Kidney tubule cell (primary cell): ENCODE results near the gene MBNL2.
A peak's percentile ranks its signal among the peaks of the same experiment; 100 is the strongest.

Source experiments
- DNase-seq: peaks from one replicate; pipeline ENCODE4 v3.0.0-alpha.2; 2018; ENCODE audit warnings: low spot score

Gene MBNL2

DNA sequence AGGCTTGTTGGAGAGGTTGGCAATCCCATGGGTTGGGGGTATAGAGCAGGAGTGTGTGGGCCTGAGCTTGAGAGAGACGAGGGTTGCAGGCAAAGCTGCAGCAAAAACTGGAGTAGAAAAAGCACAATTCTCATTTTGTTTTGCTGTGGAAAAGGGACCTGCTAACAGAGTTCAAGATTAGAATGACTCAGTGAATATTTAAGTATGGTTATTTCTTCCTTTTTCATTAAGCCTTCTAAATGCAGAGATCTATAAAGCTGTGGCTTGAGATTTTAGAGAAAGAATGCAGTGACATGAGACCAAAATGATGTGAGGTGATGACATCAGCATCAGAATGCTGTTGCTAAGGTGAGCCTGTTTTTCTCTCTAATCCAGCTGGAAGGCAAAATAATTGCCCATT lies 10.8 kb upstream of the MBNL2 start:
- peak; percentile 54 for DNase-seq

DNA sequence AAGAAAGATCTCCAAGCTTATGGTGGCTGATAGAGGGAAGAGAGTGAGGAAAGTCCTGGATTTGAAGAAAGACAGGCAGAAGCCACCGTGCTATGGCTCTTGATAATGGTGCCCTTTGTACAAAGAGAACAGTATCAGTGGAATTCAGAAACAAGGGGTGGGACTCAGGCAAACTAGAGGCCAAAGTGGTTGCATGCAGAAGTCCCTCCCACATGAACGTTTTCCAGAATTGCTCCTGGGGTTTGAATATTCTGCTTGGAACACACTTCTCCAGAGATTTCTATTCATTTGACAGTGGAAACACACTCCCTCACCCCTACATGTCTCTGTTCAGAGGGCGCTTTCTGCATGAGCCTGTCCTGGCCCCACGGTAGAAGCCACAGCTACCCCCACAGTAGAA lies 10.1 kb upstream of the MBNL2 start:
- DNase-seq = no peak

DNA sequence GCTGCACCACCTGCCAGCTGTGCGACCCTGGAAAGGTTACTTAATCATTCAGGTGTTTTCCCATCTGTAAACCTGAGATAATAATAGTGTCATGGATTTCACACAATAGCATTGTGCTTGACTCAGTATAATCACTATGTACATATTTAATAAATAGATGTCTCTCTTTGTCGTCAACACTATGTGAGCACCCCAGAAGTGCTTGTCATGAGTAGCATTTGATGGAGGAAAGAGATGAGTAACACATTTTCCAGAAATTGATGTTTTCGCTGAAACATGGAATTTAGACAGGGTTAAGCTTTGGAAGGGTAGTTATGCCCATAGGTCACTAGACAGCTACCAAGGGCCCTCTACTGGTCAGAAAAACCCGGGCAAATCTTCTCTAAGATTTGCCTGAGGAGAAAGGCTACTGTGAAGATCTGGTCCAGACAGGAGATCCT lies 9.5 kb upstream of the MBNL2 start:
- DNase-seq = peak; percentile 51

DNA sequence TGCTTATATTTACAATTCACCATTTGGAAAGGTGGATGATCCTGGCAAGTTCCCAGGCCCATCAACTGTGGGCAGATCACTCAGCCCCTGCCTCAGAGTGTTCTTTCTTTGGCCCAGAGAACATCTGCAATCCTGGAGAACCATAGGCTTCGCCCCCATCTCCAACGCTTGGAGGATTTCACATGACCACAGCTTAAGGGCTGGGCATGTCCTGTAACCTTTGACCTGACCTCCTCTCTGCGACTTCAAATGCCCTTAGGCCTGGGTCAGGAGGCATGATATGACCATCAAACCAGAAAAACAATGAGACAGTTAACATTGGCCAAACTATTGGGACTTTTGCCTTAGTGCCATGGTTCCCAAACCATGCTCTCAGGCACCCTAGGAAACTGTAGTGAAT lies 7.2 kb upstream of the MBNL2 start:
- DNase-seq = no peak

DNA sequence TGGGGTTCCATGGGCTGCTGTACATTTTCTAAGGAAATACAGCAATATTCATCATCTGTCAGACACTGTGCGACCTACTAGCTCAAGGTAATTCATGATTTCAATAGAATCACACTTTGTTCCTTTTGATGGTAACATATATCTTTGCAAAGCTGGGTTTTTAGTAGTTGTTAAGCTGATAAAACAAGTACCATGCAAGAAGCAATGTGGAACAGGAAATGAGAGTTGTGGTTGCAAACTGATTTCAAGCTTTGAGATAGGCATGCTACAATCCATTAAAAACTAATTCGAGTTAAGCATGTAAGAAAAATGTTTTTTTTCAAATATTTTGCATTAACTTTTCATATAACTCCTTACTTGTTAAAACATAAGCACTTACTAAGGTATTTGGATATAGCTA lies 6.8 kb upstream of the MBNL2 start:
- DNase-seq = no peak

DNA sequence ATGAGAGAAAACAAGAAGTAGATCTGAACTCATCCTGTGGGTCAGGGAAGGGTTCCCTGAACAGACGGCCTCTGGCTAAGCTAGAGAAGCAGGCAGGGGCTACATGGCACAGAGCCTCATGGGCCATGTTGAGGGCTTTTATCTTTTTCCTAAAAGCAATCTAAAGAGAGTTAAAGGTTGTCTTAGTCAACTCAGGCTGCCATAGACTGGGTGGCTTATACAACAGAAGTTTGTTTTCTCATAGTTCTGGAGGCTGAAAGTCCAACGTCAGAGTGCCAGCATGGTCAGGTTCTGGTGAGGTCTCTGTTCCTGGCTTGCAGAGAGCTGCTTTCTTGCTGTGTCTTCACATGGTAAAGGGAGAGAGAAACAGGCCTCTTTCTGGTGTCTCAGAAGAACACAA lies 2.9 kb upstream of the MBNL2 start:
- DNase-seq = no peak

DNA sequence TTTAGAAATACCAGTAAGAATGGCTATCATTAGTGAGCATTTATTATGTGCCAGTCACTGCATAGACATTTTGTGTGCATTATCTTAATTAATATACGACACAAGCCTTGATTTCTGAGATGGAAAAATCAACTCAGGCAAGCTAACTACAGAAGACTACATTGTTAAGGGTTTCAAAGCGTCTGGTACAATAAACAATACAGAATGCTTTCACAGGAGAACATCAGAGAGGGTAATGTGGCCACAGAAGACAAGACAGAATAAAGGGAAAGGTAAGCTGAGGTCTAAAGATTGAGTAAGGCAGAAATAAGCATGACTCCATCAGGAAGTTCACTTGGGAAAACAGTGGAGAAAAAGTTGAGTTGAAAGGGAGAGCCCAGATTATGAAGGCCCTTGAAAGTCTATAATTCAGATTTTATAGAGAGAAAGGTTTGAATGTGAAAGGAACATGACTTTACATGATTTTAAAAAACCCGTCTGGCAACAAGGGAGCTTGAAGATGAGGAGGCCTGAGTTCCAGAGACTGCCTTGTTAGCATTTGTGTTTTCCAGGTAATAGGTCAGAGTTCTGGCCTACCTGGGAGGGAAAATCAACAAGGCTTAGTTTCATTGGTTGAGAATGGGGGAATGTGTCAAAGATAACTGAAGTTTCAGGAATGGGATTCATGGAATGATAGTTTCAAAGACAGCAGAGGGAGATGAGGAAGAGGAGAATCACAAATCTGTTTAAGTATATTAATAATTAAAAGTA lies 1.8 kb upstream of the MBNL2 start:
- DNase-seq = no peak

DNA sequence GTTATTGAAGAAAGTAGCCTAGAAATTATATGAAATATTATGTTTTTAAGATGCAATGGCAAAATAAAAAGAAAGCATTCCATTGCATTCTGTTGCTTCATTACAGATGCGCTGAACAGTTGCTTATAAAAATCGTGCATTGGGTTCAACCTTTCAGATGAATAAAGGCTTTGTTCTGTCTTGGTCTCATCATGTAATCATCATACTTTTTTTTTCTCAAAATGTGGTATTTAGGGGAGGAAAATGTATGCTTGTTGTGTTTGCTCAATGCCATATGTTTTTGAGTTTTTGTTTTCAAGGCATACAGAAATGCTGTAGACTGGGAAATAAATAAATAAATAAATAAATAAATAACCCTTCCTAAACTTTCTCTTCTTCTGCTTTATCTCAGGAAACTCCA lies 1.1 kb upstream of the MBNL2 start:
- no peak for DNase-seq

DNA sequence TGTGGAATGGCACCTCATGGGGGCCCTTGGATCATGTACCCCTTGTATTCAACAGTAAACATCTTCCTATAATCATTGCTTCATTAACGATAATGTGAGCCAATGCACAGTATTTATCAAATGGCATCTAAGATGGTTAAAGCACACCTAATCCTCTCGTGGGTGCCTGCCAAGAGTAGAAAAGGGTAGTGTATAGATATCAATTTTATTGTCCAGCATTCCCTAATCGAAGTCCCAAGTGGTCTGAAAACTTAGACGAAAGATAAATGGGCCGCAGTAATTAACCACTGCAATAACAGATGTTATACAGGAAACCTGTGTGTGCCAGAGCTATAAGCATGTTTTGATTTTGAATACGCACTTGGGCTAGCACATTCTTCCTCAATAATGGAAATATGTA lies 667 bp upstream of the MBNL2 start:
- DNase-seq = no peak

DNA sequence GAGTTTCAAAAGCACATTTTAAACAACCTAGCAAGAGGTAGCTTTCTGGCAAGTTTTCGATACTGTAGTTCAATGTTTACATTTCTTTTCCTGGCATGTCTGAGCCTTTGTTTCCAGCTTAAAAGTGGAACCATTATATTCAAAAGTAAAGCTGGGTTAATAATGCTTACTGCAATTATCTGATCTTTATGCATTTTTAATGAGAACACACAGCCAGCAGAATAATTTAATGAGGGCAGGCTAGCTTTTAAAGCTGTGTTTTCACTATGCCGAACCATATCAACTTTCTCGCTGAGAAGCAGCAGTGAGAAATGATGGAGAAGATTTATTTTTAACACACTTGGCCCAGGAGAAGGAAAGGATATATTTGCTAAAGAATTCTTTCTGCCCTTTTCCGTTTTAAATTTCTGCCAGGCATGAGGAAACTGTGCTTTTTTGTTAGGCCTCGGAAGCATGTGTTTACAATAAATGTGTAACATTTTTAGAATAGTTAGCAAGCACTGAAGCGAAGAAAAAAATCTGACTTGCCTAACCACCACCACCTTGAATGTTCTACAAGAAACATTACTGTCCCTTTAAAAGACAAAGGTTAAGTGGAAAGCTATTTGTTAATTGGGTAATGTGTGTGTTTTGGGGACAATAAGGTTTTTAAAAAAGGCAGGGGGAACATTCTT lies 1.0 kb downstream of the MBNL2 start:
- DNase-seq = peak; percentile 84

DNA sequence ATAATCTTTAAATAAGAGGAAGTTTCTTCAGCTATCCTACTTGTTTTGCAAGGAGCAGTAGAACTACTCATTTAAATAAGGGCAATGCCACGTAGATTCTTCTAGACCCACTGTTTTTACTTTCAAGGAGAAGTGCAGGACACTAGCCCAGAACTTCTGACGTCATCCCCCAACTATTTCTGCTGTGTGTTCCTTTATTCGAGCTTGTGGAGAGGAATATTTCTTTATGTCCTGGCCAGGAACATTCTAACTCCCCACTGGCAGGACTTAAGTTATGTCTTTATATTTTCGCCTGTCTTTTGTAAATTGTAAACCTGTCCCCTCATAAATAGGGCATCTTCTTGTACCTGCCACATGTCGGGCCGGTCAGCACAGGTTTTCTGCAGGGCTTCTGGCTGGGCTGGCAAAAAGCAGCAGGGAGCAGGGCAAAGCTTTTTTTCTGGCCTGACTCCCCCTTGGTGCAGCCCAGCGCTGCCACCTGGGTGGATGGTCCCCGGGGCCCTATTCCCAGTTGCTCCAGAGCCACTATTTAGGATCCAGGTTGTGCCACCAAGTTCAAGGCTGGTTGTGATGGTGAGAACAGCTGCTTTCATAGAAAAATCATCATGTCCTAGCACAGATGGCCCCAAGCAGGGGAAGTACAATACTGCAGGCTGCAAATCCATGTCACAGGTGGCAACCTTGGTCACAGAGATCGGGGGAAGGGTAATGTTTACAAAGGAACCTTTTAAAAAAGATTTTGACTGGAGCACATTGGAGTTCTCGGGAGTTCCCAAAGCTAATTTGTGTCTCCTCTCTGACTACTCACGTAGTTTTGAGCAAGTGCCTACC lies 1.8 kb downstream of the MBNL2 start:
- DNase-seq = peak; percentile 88

DNA sequence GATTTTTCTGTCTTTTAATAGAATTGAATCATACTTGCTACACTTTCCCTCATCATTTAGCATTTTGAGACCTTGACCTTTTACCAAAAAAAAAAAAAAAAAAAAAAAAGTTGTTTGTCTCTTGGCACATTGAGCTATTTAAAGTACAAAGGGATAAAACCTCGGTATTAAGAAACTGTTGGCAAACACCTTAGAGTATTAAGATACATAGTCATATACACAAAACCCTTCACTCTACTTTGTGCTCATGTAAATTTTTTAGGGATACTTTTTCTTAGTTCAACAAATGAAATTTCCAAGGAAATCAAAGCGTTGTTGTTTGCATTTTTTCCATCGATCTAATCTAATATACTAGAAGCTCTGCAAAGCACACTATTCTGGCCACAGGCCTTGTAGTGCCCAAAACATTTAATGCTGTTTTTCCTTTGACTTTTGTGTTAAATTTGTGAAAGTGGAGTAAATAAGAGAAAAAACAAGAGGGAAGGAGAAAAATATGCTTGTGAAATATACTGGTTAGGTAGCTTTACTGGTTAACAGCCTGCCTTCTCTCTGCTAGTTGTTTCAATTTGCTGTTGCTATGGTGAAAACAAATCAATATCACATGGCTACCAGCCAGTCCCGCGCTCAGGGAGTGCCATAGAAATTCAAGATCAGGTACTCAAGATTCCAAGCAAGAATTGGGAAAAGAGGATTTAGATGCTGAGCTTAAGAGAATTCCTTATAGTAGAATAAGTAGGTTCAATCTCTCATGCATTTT lies 2.6 kb downstream of the MBNL2 start:
- DNase-seq = peak; percentile 82

DNA sequence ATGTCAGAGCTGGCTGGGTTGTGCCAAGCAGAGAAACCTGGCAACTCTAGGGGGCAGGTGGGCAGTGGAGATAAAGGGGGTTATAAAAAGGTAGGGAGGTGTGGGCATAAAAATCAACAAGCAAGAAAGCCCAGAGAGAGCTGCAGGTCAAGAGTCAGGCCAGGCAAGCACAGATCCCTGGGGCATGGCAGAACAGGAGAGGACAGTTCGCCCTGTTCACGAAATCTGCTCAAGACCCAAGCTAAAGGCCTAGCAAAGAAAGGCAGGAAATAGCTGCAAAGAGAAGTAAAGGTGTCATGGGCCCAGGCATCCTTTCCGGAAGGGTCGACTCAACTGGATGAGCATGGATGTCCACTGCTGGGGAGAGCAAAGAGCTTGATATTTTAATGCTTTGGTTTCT lies 3.4 kb downstream of the MBNL2 start:
- DNase-seq = peak; percentile 55

DNA sequence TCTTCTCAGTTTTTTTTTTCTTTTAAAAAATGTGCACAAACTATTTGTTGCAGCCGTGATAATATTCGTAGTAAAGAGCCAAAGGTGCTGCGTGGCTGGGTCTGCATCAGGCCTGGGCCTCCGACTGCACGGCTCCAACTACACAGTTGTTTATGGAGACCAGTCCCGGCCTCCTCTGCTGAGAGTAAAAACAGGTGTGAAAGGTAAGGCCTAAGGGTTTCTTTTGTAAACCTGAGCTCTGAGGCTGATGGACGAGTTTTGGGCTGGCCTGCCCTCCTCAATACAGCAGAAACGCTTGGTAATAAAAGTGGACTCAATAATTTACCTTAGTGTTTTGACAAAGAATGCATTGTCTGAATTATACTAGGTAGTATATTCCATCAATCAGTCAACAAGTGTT lies 3.9 kb downstream of the MBNL2 start:
- no peak for DNase-seq

DNA sequence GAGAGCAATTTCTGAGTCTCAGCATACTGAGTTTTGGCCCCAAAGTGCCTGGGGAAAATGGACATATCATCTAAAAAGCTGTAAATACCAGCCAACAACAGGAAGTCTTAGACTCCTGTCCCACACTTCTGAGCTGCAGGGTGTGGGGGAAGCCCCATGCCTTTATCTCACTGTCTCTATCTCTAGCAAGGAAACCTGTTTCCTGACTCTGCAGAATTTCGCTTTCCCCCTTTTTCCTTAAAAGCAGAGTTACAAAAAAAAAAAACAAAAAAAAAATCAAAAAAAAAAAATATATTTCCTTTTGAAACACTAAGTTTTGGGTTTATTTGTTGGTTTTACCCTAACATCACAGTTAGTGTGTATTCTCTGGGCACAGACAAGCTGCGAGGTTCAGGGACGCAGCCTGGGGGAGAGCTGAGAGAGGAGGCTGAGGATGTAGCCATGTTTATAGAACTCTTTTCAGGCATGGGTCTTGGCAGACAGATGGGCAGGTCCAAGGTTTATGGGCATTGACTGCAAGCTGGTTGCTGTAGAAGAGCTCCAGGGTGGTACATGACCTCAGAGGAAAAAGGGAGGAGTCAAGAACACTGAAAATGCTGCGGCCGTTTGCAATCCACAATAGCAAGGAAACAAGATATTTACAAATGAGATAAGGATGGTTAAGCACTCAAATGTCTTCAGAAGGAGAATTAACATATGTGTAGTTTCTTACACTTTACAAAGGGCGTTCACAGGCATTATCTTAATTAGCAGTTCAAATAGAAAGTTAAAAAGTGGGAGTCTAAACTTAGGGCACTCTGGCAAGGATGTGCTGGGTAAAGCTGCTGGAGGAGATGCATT lies 4.9 kb downstream of the MBNL2 start:
- peak; percentile 47 for DNase-seq

DNA sequence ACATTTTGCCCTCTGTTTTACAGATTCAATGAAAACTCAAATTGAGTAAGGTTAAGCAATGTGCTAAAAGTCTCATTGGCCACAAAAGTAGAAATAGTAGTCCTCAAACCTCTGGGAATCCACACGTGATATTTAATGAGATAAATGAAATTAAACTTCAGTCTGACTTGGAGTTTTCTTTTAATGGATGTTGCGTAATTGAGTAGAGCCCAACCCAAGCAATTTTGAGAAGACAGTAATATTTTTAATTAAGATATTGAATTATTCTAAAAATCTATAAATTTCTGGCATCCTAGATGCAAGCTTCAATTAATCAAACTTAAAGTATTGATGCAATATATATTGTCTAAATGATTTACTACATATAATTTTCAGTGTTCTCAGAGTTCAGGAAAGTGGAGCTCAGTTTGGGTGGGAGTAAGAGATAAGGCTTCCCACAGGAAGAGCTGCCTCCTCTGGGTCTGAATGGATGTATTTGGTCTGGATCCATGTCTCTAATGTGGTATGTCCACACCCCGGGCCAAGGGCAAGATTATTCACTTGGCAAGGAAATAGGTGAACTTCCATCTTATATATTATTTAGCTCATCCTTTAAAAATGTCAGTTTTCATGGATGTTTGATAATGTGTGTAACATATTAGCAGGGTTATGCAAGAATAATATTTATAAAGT lies 6.9 kb downstream of the MBNL2 start:
- DNase-seq = no peak

DNA sequence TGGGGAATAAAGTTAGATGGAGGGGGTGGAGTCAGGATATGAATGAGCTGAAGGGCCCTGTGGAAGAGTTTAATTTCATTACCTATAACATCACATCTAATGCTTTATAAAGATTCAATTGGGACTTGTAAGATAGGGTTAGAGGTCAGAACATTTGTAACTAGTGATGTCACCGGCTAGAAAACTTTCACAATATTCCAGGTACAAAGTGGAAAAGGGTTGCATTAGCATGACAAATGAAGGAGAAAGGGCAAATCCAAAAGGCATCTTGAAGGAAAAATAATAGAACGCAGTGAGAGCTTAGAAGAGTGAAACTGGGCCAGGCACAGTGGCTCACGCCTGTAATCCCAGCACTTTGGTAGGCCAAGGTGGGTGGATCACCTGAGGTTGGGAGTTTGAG lies 7.6 kb downstream of the MBNL2 start:
- DNase-seq = no peak

DNA sequence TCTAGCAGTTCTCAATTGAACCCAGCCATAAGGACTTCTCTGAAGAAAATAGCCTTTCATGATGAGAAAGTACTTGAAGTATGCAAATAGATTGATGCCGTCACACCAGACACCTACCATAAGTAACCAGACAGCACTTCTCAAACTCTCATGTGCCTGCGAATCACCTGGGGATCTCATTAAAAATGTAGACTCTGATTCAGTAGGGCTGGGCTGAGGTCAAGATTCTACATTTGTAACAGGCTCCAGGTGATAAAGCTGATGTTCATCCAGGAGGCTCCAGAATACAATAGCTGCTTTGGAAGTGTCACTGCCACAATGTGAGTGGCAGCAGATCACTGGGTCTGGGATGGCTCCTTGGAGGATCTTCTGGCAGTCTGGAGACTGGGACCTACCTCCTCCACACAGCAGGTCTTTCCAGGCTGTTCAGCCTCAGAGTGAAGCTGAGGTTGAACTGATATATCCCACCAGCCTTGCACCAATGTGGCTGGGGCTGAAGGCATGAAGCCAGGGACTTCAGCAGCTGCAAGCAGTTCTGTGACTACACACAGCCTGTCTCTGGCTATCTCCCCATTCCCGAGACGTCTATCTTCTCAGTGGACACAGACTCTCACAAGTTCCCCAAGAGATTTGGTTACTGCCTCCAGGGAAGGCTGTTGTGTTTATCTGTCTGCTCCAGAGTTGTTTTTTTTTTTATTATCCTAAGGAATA lies 9.1 kb downstream of the MBNL2 start:
- DNase-seq = peak; percentile 75

DNA sequence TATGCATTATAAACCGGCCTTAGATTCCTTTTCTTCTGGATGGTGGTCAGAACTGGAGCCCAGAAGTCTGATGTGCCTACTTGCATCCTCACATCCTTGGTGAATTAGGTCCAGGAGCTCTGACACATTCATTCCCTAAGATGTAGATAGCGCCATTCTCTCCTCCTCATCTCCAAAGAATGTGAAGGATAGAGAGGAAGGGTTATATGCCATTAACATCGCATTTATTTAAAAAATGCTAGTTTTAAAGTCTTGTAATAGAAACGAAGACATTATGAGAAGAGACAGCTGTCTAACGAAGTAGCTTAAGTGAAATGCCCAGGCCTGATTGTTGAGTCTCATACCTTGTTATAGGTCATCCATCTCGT lies 9.7 kb downstream of the MBNL2 start:
- DNase-seq = no peak

DNA sequence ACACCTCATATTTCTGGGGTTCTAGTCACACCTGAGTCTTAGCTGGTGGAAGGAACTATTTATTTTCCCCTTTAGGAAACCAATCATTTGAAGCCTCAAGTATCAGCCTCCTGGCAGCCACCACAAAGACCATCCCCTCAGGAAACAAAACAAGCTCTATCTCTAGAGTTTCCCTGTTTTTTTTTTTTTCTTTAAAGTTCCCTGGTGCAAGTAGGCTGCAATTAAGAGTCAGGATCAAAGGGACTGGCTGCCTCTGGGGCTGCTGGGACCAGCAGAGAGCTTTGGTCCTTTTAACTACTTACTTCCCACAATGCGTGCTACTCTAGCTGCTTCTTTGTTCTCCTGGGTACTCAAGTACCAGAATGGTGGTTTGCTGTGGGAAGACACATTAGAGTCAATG lies 11.4 kb downstream of the MBNL2 start:
- no peak for DNase-seq
